K562 (cell line): ENCODE measurements around the gene SORT1. TPM values are rescaled to one million over a fixed set of nuclear protein-coding genes. Genes with fewer than 3 reads are reported as not detected.

Experiments
- ATAC-seq: fragments of 200-7000 bp; cut with Tn5 transposase; 3 replicates; pipeline ENCODE4 v1.9.1; 2020; ENCODE audit warnings: moderate library complexity
- BruUV-seq: library from RNA; stranded (reverse); fragments of 400-500 nt; replicated peaks from 2 replicates; lab custom pipeline; 2021; lab: Mats Ljungman, UMichigan
- CTCF ChIA-PET: fragments of 300-600 bp; formaldehyde crosslinking; extraction: SDS; loops from one replicate; lab custom pipeline; 2021; ENCODE audit warnings: low intra/inter-chr PET ratio; lab: Yijun Ruan, JAX
- POLR2A ChIA-PET: fragments of 300-600, 350-650 bp; sonication (Branson Sonifier 250); formaldehyde crosslinking; extraction: SDS; loops from one replicate; lab custom pipeline; 2021; ENCODE audit warnings: antibody characterized with exemption, inconsistent platforms; lab: Yijun Ruan, JAX
- DNase-seq, 4 experiments: peaks; one replicate each; pipeline versions ENCODE4 v3.0.0 to v3.0.0-alpha.2; 2011 to 2018; ENCODE audit warnings: low spot score in 3 of 4, mixed read lengths in 3 of 4; ENCODE audit errors: extremely low read depth in 1 of 4
- FAIRE-seq: peaks from 2 replicates; lab custom pipeline; 2011; peaks lifted over from hg19 to GRCh38; lab: Jason Lieb, UNC
- H2AFZ ChIP-seq: 2 replicates; pipeline ENCODE4 v1.6.0; 2011; ENCODE audit warnings: low read depth, low read length, control low read depth, inconsistent platforms
- H3K27ac ChIP-seq: fragments of 200-600 bp; 3 replicates; pipeline ENCODE4 v1.8.0; 2011; ENCODE audit warnings: low read depth, mild to moderate bottlenecking, control low read depth, inconsistent platforms, low read length, moderate library complexity, mixed read lengths; ENCODE audit errors: extremely low read depth
- H3K27me3 ChIP-seq, 2 experiments: fragments of 300-600 bp in 1 of 2; 2 replicates in 1 of 2; 3 replicates in 1 of 2; pipeline versions ENCODE4 v1.6.0 to v1.8.0; 2011; ENCODE audit warnings: inconsistent platforms in 2 of 2, low read length in 2 of 2, mild to moderate bottlenecking in 1 of 2, mixed read lengths in 1 of 2, moderate library complexity in 1 of 2; ENCODE audit not compliant: control insufficient read depth in 2 of 2, insufficient read depth in 2 of 2
- H3K36me3 ChIP-seq: fragments of 300-600 bp; 3 replicates; pipeline ENCODE4 v1.8.0; 2011; ENCODE audit warnings: mild to moderate bottlenecking, low read length, inconsistent platforms; ENCODE audit not compliant: control insufficient read depth, insufficient read depth
- H3K4me1 ChIP-seq, 2 experiments: fragments of 200-600 bp in 1 of 2; replicated peaks in 1 of 2; 2 replicates in 1 of 2; 3 replicates in 1 of 2; pipeline versions ENCODE4 v1.5.1 to v1.8.0; 2011; ENCODE audit warnings: inconsistent platforms in 2 of 2, low read length in 2 of 2, mild to moderate bottlenecking in 1 of 2, mixed read lengths in 1 of 2, moderate library complexity in 1 of 2; ENCODE audit not compliant: control insufficient read depth in 2 of 2, insufficient read depth in 2 of 2
- H3K4me2 ChIP-seq: 2 replicates; pipeline ENCODE4 v1.6.1; 2011; ENCODE audit warnings: low read length, control low read depth, inconsistent platforms, mixed read lengths; ENCODE audit not compliant: insufficient read depth
- H3K4me3 ChIP-seq: fragments of 200-600 bp; sonication (generic), shearing (Covaris generic); 2 replicates; pipeline ENCODE4 v1.5.1; 2016; ENCODE audit warnings: control low read depth, inconsistent platforms
- H3K79me2 ChIP-seq: fragments of 200-600 bp; 3 replicates; pipeline ENCODE4 v1.8.0; 2011; ENCODE audit warnings: low read length, inconsistent platforms; ENCODE audit not compliant: control insufficient read depth, insufficient read depth
- H3K9ac ChIP-seq, 2 experiments: 2 replicates each; pipeline versions ENCODE4 v1.6.0 to v1.6.1; 2011; ENCODE audit warnings: low read depth in 2 of 2, low read length in 2 of 2, control low read depth in 1 of 2, inconsistent platforms in 1 of 2, mild to moderate bottlenecking in 1 of 2, mixed read lengths in 1 of 2; ENCODE audit not compliant: insufficient read depth in 1 of 2
- H3K9me1 ChIP-seq: one replicate; pipeline ENCODE4 v1.6.0; 2011; ENCODE audit warnings: inconsistent platforms, mild to moderate bottlenecking, low read length, moderate library complexity; ENCODE audit not compliant: control insufficient read depth, insufficient read depth
- H3K9me3 ChIP-seq: replicated peaks from 2 replicates; pipeline ENCODE4 v1.5.1; 2011; ENCODE audit warnings: low read depth, low read length, inconsistent platforms; ENCODE audit not compliant: control insufficient read depth, insufficient read depth
- H4K20me1 ChIP-seq: replicated peaks from 2 replicates; pipeline ENCODE4 v1.6.1; 2011; ENCODE audit warnings: low read length, inconsistent platforms, mixed read lengths; ENCODE audit not compliant: control insufficient read depth, insufficient read depth
- ELF4 ChIP-seq: fragments of 450-650 bp; formaldehyde crosslinking; IDR thresholded peaks from 2 replicates; pipeline ENCODE4 v1.4.0; 2022; ENCODE audit warnings: missing genetic modification characterization
- FOXP4 ChIP-seq: sonication (generic); formaldehyde crosslinking; IDR thresholded peaks from 2 replicates; pipeline ENCODE4 v1.8.0; 2022; ENCODE audit warnings: mild to moderate bottlenecking, missing genetic modification reagents, borderline replicate concordance
- GABPB2 ChIP-seq: fragments of 250-450 bp; sonication (Bioruptor Pico); conservative IDR thresholded peaks from 2 replicates; pipeline ENCODE4 v1.5.1; 2021; ENCODE audit warnings: mild to moderate bottlenecking
- KHSRP ChIP-seq: fragments of 450-650 bp; IDR thresholded peaks from 2 replicates; pipeline ENCODE4 v1.6.1; 2017
- PHF21A ChIP-seq: fragments of 450-650 bp; IDR thresholded peaks from 2 replicates; pipeline ENCODE4 v1.6.1; 2017; ENCODE audit warnings: low read depth, borderline replicate concordance
- TEAD4 ChIP-seq, 2 experiments: sonication (generic) in 1 of 2; formaldehyde crosslinking in 1 of 2; IDR thresholded peaks; 2 replicates each; pipeline versions ENCODE4 v1.6.1 to v1.8.0; 2012 to 2022; ENCODE audit warnings: borderline replicate concordance in 1 of 2, inconsistent platforms in 1 of 2, low read length in 1 of 2, mild to moderate bottlenecking in 1 of 2, missing genetic modification reagents in 1 of 2
- ZNF511 ChIP-seq: sonication (generic); formaldehyde crosslinking; IDR thresholded peaks from 2 replicates; pipeline ENCODE4 v1.8.0; 2022; ENCODE audit warnings: mild to moderate bottlenecking, missing genetic modification reagents
- ZNF561 ChIP-seq: fragments of 450-650 bp; formaldehyde crosslinking; conservative IDR thresholded peaks from 2 replicates; pipeline ENCODE4 v1.4.0; 2020; ENCODE audit warnings: mild to moderate bottlenecking, moderate library complexity
- ZSCAN32 ChIP-seq: fragments of 450-650 bp; formaldehyde crosslinking; IDR thresholded peaks from 2 replicates; pipeline ENCODE4 v1.4.0; 2020; ENCODE audit warnings: mild to moderate bottlenecking, moderate library complexity
- WGBS: fragments of 100-300 bp; shearing (Covaris generic); methylation state at CpG from one replicate; pipeline ENCODE4 v1.1.6; 2016; ENCODE audit warnings: low coverage, mixed read lengths; ENCODE audit not compliant: insufficient coverage; ENCODE audit errors: missing lambda C conversion rate; 5-methylcytosine and 5-hydroxymethylcytosine counted together
- in situ Hi-C: fragments of 300-500 bp; cut with MboI; formaldehyde crosslinking; loops from 4 replicates; pipeline ENCODE4 v1.15.0; 2018; ENCODE audit warnings: inconsistent platforms, mixed read lengths
- intact Hi-C: fragments of 100-400 bp; cut with micrococcal nuclease; formaldehyde crosslinking; loops from 2 replicates; pipeline ENCODE4 v1.14.2; 2022
- polyA plus RNA-seq, 8 experiments: library from polyadenylated mRNA; depleted of rRNA in 4 of 8; stranded (reverse) in 5 of 8; unstranded in 3 of 8; fragments of >200 nt; fragmentation: Nextera tagmentation in 2 of 8; fragmentation: Illumina TruSeq in 1 of 8; extraction: Ambion mirVana in 2 of 8; extraction: Trizol in 1 of 8; gene quantifications; 2 replicates each; pipeline versions ENCODE4 v1.2.1 to v1.2.3, GENCODE V29; 2011 to 2014; ENCODE audit warnings: inconsistent platforms in 1 of 8, missing spikeins in 1 of 8
- total RNA-seq, 7 experiments: library from RNA; depleted of rRNA in 6 of 7; stranded (reverse); fragments of >200 nt in 6 of 7; fragmentation: Illumina TruSeq in 2 of 7; extraction: Trizol in 2 of 7; gene quantifications; 2 replicates each; pipeline versions ENCODE4 v1.2.1 to v1.2.3, GENCODE V29; 2011 to 2021; ENCODE audit warnings: low replicate concordance in 1 of 7

Gene SORT1
- total and polyA plus RNA-seq, 9 of the 15 experiments (the other 6 are each of a cell fraction or from before 2014, with no cell fraction given) = 27.4 to 112 (median 65.0) TPM

- in situ Hi-C loops (no loop called here), intact Hi-C loops (loop anchor here (10.0 kb wide), 1 partner anchor 150 kb away; the partner anchor contains the start of gene ELAPOR1)
- CTCF ChIA-PET = interaction anchor here (3.7 to 5.5 kb wide), 2 partner anchors 135 to 268 kb away, joined by 32 to 91 read pairs; partner anchors contain the start of gene SORT1
- peaks cover 54% of the 10 kb centered on the region; the same call in 2 of the 3 replicates for H3K36me3 ChIP-seq
- no peak overlapping the region for H3K4me2 ChIP-seq
- H3K4me1 ChIP-seq = peaks cover 0 to 32% of the 10 kb centered on the region in 2 experiments; a peak in 2 of 5 replicates
- H3K27me3 ChIP-seq = no peaks in the 10 kb centered on the region
- H3K9ac ChIP-seq = peak overlapping the region in 1 of 2 experiments; percentile 66; a peak in 2 of 4 replicates
- FAIRE-seq = no peak
- H3K9me3 ChIP-seq = no peaks in the 10 kb centered on the region
- POLR2A ChIA-PET = interaction anchor here (0.6 to 1.6 kb wide), 7 partner anchors 9 to 145 kb away, joined by 3 to 7 read pairs (median 3); partner anchors contain the start of genes PSRC1 and SORT1
- H4K20me1 ChIP-seq = no peaks in the 10 kb centered on the region
- no peak overlapping the region for H3K27ac ChIP-seq
- H3K79me2 ChIP-seq = no peaks in the 10 kb centered on the region
- TF ChIP-seq ZSCAN32 (CRISPR knock-in tag) (no peak), ZNF511 (no peak), FOXP4 (CRISPR knock-in tag) (no peak), ELF4 (no peak), PHF21A (no peak), TEAD4 (IDR thresholded peaks at IDR 0.05; ENCODE audit: low read length) (no peak), TEAD4 (CRISPR knock-in tag; IDR thresholded peaks at IDR 0.05; ENCODE audit: borderline replicate concordance) (no peak), KHSRP (no peak), ZNF561 (CRISPR knock-in tag) (no peak), GABPB2 (no peak)
- no peak for ATAC-seq
- no peak for DNase-seq
- BruUV-seq = no TSS peak
- H2AFZ ChIP-seq = no peak overlapping the region
- no peaks in the 10 kb centered on the region for H3K9me1 ChIP-seq
- 72% methylated on average over 4 of the region's 4 CpGs for WGBS
- no peak overlapping the region for H3K4me3 ChIP-seq
Measured at GRCh38 chr1:109265016-109265415, 132.7 kb downstream of the SORT1 start.
